Effector CD4-positive, alpha-beta T cell (primary cell): Measurements from ENCODE around the gene ARHGAP5.

Experiments
- DNase-seq: peaks from one replicate; pipeline ENCODE4 v3.0.0-alpha.2; 2020
- total RNA-seq: gene quantifications from one replicate; lab custom pipeline; 2026; lab: John Stamatoyannopoulos, UW

ARHGAP5 gene, protein sequence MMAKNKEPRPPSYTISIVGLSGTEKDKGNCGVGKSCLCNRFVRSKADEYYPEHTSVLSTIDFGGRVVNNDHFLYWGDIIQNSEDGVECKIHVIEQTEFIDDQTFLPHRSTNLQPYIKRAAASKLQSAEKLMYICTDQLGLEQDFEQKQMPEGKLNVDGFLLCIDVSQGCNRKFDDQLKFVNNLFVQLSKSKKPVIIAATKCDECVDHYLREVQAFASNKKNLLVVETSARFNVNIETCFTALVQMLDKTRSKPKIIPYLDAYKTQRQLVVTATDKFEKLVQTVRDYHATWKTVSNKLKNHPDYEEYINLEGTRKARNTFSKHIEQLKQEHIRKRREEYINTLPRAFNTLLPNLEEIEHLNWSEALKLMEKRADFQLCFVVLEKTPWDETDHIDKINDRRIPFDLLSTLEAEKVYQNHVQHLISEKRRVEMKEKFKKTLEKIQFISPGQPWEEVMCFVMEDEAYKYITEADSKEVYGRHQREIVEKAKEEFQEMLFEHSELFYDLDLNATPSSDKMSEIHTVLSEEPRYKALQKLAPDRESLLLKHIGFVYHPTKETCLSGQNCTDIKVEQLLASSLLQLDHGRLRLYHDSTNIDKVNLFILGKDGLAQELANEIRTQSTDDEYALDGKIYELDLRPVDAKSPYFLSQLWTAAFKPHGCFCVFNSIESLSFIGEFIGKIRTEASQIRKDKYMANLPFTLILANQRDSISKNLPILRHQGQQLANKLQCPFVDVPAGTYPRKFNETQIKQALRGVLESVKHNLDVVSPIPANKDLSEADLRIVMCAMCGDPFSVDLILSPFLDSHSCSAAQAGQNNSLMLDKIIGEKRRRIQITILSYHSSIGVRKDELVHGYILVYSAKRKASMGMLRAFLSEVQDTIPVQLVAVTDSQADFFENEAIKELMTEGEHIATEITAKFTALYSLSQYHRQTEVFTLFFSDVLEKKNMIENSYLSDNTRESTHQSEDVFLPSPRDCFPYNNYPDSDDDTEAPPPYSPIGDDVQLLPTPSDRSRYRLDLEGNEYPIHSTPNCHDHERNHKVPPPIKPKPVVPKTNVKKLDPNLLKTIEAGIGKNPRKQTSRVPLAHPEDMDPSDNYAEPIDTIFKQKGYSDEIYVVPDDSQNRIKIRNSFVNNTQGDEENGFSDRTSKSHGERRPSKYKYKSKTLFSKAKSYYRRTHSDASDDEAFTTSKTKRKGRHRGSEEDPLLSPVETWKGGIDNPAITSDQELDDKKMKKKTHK (N-terminal part only)
- total RNA-seq, result 137 reads per million, percentile 88 among the genes with 10 or more reads in this experiment

- peak; percentile 55 for DNase-seq
Measured at GRCh38 chr14:32077081-32078022, at the start of gene ARHGAP5. TSS of gene ARHGAP5 (plus strand) at chr14:32077304. CDS start at chr14:32090670, 13,366 bp downstream.

- no peak for DNase-seq
Measured at GRCh38 chr14:32028599-32028998, 48.5 kb upstream of the ARHGAP5 start.

GRCh38 chr14:32033543-32033942 is 43.6 kb upstream of the ARHGAP5 start:
- DNase-seq, result no peak

GRCh38 chr14:32038876-32039275 is 38.2 kb upstream of the ARHGAP5 start:
- DNase-seq, result no peak

DNA sequence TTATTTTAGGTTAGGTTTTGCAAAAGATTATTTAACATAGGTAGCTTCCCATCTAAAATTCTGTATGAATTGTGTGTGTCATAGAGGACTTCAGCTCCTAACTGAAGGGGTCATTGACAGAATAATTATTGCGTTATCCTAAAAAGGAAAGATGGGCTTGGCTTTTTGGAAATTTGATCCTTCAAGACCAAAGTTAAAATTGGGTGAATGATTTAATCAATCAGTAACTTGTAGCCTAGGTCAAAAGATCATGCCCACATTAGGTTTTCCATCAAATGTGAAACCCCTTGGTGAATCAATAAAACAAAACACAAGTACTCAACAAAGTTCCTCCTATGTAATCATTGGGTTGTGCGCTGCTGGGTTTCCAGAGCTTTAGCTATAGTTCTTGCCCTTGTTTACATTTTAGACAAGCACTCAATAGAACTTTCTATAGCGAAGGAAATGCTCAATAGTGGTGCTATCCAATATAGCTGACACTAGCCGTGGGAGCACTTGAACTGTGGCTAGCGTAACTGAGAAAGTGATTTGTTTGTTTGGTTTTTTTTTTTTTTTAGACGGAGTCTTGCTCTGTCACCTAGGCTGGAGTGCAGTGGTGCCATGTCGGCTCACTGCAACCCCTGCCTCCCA is 37.6 kb upstream of the ARHGAP5 start:
- DNase-seq, result no peak

DNA sequence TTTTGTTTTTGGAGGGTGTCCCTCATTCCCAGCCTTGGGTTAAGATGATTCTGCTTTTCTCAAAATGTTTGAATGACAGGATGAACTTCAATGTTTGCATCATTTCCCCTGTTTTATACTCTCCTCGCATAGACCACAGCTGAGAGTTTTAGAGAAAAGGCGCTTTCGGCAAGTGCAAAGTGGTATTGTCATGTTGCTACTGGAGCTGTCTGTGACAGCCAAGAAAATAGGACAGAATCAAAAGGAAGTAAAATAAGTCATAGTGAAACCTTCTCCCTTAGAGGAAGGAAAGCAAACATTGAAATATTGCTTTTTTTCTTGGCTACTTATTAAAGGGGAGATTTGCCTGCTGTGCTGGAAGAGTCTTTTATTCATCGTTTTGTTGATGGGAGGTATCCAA is 33.5 kb upstream of the ARHGAP5 start:
- no peak for DNase-seq

DNA sequence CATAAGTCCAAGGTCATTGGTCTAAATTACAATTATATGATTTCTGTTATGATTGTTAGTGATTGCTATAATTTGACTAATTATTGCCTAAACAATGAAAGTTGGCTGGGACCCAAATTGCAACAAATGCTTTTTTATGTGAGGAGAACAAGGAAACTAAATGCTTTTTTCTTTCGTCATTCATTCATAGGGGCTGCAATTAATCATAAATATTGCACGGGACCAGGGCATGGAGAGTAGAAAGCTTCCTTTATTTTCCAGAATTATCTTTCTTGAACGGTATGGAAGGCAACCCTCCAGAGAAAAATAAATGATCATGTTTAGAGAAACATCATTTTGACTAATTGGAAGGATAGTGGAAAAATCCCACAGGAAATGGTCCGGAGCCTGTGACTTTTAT is 32.6 kb upstream of the ARHGAP5 start:
- no peak for DNase-seq

- DNase-seq, result no peak
Measured at GRCh38 chr14:32047791-32048190, 29.3 kb upstream of the ARHGAP5 start.

DNA sequence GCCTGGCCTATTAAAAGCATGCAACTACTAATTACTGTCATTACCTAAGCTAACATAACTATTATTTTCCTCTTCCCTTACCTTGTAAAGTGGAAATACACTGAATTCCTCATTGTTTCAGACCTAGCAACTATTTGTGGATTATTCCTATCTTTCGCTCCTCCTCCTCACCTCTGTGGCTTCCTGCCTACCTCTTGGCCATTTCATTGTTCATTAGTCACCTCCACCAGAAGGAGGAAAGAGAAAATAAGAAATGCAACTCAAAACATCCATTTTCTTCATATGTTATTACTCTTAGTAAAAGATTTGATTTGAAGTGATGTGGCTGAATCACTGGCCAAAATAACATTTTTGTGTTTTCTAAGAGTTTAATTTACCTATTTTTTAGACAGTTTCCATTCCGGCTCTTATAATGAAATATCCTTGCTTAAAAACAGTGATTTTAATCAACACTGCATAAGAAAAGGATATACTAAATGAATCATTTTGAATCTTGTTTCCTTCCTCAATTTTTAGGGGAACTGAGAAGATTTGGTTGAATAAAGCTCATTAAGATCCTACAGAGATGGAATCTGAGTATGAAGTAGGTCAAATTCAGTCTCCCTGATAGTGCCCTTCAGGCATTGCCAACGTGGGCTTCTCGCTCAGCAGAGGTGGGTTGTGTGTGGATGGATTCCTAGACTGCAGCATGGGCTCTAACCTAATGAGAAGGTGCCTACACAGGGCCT is 27.6 kb upstream of the ARHGAP5 start:
- DNase-seq, result no peak

DNA sequence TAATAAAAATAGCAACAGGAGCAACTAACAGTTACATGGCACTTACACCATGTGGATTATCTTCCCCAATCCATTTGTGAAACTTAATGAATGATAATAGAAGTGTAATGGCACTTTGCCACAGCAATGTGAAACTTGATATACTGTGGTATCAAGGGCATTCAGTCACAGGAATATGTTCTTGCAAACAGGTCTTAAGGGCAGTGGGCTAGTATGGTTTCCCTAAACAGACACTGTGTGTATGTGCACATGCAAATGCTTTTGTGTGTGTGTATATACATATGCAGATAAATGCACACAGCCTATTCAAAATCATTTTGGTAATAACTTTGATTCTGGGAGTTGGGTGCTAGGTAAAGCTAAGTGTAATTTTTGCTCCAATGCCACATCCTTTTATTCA is 26.2 kb upstream of the ARHGAP5 start:
- no peak for DNase-seq

DNA sequence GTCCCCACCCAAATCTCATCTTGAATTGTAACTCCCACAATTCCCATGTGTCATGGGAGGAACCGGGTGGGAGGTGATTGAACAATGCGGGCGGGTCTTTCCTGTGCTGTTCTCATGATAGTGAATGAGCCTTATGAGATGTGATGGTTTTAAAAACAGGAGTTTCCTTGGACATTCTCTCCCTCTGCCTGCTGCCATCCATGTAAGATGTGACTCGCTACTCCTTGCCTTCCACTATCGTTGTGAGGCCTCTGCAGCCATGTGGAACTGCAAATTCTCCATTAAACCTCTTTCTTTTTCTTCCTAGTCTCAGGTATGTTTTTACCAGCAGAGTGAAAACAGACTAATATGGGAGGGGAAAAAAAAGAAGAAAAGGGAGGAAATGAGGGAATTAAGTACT is 22.6 kb upstream of the ARHGAP5 start:
- DNase-seq, result no peak

GRCh38 chr14:32055175-32055574 is 21.9 kb upstream of the ARHGAP5 start:
- DNase-seq, result no peak

- no peak for DNase-seq
Measured at GRCh38 chr14:32059702-32060101, 17.4 kb upstream of the ARHGAP5 start.

DNA sequence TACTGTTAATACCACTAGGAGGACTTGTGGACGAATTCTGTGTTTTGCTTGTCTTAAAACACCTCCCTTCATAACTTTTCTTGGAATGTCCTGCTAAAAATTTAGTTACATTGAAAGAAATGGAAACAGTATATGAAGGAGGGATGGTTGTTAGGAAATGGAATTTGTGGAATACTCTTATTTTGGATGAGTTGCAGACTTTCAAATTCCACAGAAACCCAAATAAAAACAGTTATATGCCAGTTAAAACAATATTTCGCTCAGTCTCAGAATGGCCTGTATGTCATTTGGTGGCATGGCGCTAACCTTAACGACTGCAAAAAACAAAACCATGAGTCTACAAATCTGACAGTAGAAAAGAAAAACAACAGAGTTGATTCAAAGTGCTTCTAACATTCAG is 12.2 kb upstream of the ARHGAP5 start:
- DNase-seq, result no peak

- DNase-seq, result no peak
Measured at GRCh38 chr14:32068708-32069107, 8.4 kb upstream of the ARHGAP5 start.

DNA sequence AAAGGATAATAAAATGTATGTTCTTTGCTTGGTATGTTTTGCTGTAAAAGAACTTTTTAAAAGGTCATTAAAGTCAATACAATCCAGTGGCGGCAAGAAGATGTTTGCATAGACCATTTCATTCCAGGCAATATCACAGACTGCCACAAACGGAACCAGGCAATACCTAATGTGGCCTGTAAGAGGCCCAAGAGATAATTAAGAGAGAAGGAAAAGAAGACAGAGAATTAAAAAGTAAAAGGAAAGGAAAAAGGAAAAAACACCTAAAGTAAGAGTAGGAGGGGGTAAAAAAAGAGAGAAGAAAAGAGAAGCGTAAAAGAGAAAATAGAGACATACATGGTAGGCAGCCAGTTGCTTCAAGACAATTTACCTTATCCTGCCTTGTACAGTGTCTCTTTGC is 6.8 kb upstream of the ARHGAP5 start:
- no peak for DNase-seq

GRCh38 chr14:32072676-32073075 is 4.4 kb upstream of the ARHGAP5 start:
- DNase-seq, result no peak

DNA sequence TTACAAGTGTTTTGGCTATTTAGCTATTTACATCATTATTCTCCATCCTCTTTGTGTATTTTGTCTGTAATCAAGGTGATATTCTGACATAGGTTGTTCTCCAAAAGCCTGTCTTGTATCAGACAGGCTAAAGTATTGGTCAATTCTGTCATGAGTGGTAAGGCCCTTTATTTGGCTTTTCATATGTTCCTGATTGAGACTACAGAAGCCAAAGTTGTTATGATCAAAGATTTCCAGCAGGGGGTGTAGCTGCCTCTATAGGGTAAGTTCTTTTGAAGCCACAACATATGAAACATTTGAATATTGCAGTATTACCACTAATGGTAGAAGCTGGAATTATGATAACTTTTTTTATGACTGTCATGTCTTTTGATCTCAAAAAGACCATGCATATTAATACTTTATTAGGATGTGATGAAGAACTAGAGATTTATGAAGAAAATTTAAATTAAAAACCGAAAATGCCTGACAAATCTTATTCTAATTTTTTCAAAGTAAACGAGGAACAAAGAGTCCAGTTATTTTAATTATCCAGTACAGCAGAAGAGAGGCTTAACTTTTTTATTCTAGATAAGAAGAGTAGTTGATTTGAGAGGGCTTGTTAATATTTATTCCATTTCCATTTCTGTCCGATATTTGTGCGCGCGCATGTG is 3.4 kb upstream of the ARHGAP5 start:
- peak; percentile 50 for DNase-seq

GRCh38 chr14:32074887-32075572 is 2.1 kb upstream of the ARHGAP5 start:
- DNase-seq, result no peak
